Measurements from ENCODE around the gene CALB2. TPM values are rescaled to one million over a fixed set of nuclear protein-coding genes. Genes with fewer than 3 reads are reported as not detected.

The CALB2 gene
- total and polyA plus RNA-seq, 2 donors (not counting 3 experiments of a cell fraction or from before 2014, with no cell fraction given) = not detected

DNA sequence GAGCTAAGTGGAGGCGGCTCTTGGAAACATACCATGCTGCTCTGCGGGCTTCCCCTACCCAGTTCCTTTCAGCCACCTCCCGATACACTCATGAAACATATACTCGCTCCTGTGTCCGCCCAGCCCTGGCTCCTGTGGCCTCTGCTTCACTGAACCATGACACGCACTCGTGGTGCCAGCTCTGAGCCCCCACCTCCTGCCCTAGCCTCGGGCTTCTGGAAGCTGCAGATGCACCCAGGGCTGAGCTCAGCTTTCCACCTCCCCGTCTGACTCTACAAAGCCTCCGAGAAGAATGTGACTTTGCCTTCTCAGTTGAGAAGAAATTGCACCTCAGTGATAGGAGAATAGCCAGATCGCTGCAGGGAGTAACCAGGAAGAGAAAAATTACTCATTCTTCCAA is 11.0 kb downstream of the CALB2 start:
- Histone ChIP-seq H3K4me1 (ENCODE audit: control insufficient read depth, extremely low read depth, insufficient read depth, low read length) (no peaks in the 10 kb centered on the region), H3K4me3 (replicated peaks in 1 of 3; ENCODE audit: insufficient read depth in 1 of 3, low read depth in 1 of 3, low read length in 3 of 3) (no peak overlapping the region), H3K9me3 (replicated peaks; ENCODE audit: control insufficient read depth, insufficient read depth, low read length) (no peaks in the 10 kb centered on the region), H3K27me3 (ENCODE audit: control insufficient read depth in 2 of 2, insufficient read depth in 2 of 2, low read length in 2 of 2) (no peaks in the 10 kb centered on the region), H2AFZ (ENCODE audit: low read depth, low read length) (no peak overlapping the region), H3K4me2 (ENCODE audit: insufficient read depth, low read length) (no peak overlapping the region), H3K9ac (replicated peaks; ENCODE audit: extremely low read depth, insufficient read depth, low read length) (no peak overlapping the region), H3K36me3 (ENCODE audit: control insufficient read depth in 2 of 2, extremely low read depth in 1 of 2, insufficient read depth in 2 of 2, low read length in 2 of 2) (no peaks in the 10 kb centered on the region), H3K9me1 (replicated peaks; ENCODE audit: control insufficient read depth, extremely low read depth, insufficient read depth, low read length) (no peaks in the 10 kb centered on the region), H3K27ac (ENCODE audit: insufficient read depth, low read depth, low read length) (no peak overlapping the region), H4K20me1 (replicated peaks; ENCODE audit: control insufficient read depth, extremely low read depth, insufficient read depth, low read length) (no peaks in the 10 kb centered on the region), H3K79me2 (ENCODE audit: control insufficient read depth, insufficient read depth, low read length) (no peaks in the 10 kb centered on the region)
- ChIA-PET CTCF (no interaction called here), POLR2A (no interaction called here)
- intact Hi-C loops (cut with micrococcal nuclease) (no loop called here), dilution Hi-C loops (cut with MboI; ENCODE audit: extremely low pct_ligation_motif_present, low sequenced_read_pairs) (no loop called here)
- DNase-seq (ENCODE audit: low read depth, low spot score) = no peak
- BruUV-seq (replicated peaks) = no TSS peak
- TF ChIP-seq, protein P1, sequence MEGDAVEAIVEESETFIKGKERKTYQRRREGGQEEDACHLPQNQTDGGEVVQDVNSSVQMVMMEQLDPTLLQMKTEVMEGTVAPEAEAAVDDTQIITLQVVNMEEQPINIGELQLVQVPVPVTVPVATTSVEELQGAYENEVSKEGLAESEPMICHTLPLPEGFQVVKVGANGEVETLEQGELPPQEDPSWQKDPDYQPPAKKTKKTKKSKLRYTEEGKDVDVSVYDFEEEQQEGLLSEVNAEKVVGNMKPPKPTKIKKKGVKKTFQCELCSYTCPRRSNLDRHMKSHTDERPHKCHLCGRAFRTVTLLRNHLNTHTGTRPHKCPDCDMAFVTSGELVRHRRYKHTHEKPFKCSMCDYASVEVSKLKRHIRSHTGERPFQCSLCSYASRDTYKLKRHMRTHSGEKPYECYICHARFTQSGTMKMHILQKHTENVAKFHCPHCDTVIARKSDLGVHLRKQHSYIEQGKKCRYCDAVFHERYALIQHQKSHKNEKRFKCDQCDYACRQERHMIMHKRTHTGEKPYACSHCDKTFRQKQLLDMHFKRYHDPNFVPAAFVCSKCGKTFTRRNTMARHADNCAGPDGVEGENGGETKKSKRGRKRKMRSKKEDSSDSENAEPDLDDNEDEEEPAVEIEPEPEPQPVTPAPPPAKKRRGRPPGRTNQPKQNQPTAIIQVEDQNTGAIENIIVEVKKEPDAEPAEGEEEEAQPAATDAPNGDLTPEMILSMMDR (IDR thresholded peaks at IDR 0.05; ENCODE audit: extremely low read depth in 1 of 2, insufficient read depth in 1 of 2, low read depth in 1 of 2, low read length in 2 of 2) = no peak
- TF ChIP-seq, protein P2, sequence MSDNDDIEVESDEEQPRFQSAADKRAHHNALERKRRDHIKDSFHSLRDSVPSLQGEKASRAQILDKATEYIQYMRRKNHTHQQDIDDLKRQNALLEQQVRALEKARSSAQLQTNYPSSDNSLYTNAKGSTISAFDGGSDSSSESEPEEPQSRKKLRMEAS (IDR thresholded peaks at IDR 0.05; ENCODE audit: insufficient read depth, insufficient read length) = no peak
- no peak for TF ChIP-seq POLR2A (IDR thresholded peaks at IDR 0.05; ENCODE audit: low read depth, low read length)
- TF ChIP-seq EZH2 (IDR thresholded peaks at IDR 0.05; ENCODE audit: borderline replicate concordance, low read depth, low read length, severe bottlenecking) = no peak
- TF ChIP-seq MYC (IDR thresholded peaks at IDR 0.05; ENCODE audit: low read depth, low read length) = no peak
- TF ChIP-seq JUN (IDR thresholded peaks at IDR 0.05; ENCODE audit: borderline replicate concordance, insufficient read depth, insufficient read length, low read depth) = no peak
- no peak for FAIRE-seq

DNA sequence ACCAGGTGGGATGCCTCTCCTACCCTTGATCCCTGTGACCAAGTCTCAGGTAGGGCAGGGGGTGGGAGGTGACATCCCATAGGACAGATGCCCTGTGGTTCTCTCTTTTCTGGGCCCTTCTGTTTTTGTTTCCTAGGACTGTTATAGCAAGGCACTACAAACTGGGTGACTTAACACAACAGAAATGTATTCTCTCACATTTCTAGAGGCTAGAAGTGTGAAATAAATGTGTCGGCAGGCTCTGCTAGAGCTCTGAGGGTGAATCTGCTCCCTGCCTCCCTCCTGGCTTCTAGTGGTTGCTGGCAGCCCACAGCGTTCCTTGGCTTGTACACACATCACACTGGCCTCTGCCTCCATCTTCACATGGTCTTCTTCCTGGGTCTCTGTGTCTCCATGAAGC is 12.7 kb downstream of the CALB2 start:
- ChIA-PET POLR2A (no interaction called here), CTCF (no interaction called here)
- Histone ChIP-seq H3K27me3 (ENCODE audit: control insufficient read depth in 2 of 2, insufficient read depth in 2 of 2, low read length in 2 of 2) (no peaks in the 10 kb centered on the region), H3K4me3 (replicated peaks in 1 of 3; ENCODE audit: insufficient read depth in 1 of 3, low read depth in 1 of 3, low read length in 3 of 3) (no peak overlapping the region), H3K9me1 (replicated peaks; ENCODE audit: control insufficient read depth, extremely low read depth, insufficient read depth, low read length) (no peaks in the 10 kb centered on the region), H3K4me2 (ENCODE audit: insufficient read depth, low read length) (no peak overlapping the region), H2AFZ (ENCODE audit: low read depth, low read length) (no peak overlapping the region), H3K79me2 (ENCODE audit: control insufficient read depth, insufficient read depth, low read length) (no peaks in the 10 kb centered on the region), H3K9ac (replicated peaks; ENCODE audit: extremely low read depth, insufficient read depth, low read length) (no peak overlapping the region), H3K27ac (ENCODE audit: insufficient read depth, low read depth, low read length) (no peak overlapping the region), H4K20me1 (replicated peaks; ENCODE audit: control insufficient read depth, extremely low read depth, insufficient read depth, low read length) (no peaks in the 10 kb centered on the region), H3K9me3 (replicated peaks; ENCODE audit: control insufficient read depth, insufficient read depth, low read length) (no peaks in the 10 kb centered on the region), H3K4me1 (ENCODE audit: control insufficient read depth, extremely low read depth, insufficient read depth, low read length) (no peaks in the 10 kb centered on the region), H3K36me3 (ENCODE audit: control insufficient read depth in 2 of 2, extremely low read depth in 1 of 2, insufficient read depth in 2 of 2, low read length in 2 of 2) (no peaks in the 10 kb centered on the region)
- intact Hi-C loops (cut with micrococcal nuclease) = no loop called here
- no TSS peak for BruUV-seq (replicated peaks)
- DNase-seq (ENCODE audit: low read depth, low spot score) (no peak), FAIRE-seq (no peak)
- TF ChIP-seq EZH2 (IDR thresholded peaks at IDR 0.05; ENCODE audit: borderline replicate concordance, low read depth, low read length, severe bottlenecking) (no peak), GATA2 (IDR thresholded peaks at IDR 0.05; ENCODE audit: insufficient read depth, insufficient read length, low read depth, low read length) (no peak), MYC (IDR thresholded peaks at IDR 0.05; ENCODE audit: low read depth, low read length) (no peak), FOS (IDR thresholded peaks at IDR 0.05; ENCODE audit: borderline replicate concordance, insufficient read depth, low read length) (no peak), JUN (IDR thresholded peaks at IDR 0.05; ENCODE audit: borderline replicate concordance, insufficient read depth, insufficient read length, low read depth) (no peak), POLR2A (IDR thresholded peaks at IDR 0.05; ENCODE audit: low read depth, low read length) (no peak), POLR2AphosphoS5 (IDR thresholded peaks at IDR 0.05; ENCODE audit: insufficient read depth, low read depth, low read length) (no peak)
- TF ChIP-seq, protein P1 (IDR thresholded peaks at IDR 0.05; ENCODE audit: extremely low read depth in 1 of 2, insufficient read depth in 1 of 2, low read depth in 1 of 2, low read length in 2 of 2) = no peak
- TF ChIP-seq, protein P2 (IDR thresholded peaks at IDR 0.05; ENCODE audit: insufficient read depth, insufficient read length) = no peak
- dilution Hi-C loops (cut with MboI; ENCODE audit: extremely low pct_ligation_motif_present, low sequenced_read_pairs) = no loop called here
